Stimulated activated CD4-positive, alpha-beta T cell treated with anti-CD3 and anti-CD28 coated beads, TNF-alpha, amount 100 ng/mL, for 24 hours (primary cell): ENCODE measurements around the gene TAL1.
"Not testable (repeated sequence)": the region's sequence is repeated elsewhere in the genome, so short reads cannot be mapped to it uniquely, and the experiment has no call there.

ENCODE experiments used
- DNase-seq, 3 experiments: peaks; one replicate each; pipeline ENCODE4 v3.0.0-alpha.2; 2020; ENCODE audit warnings: low read depth in 3 of 3

Gene TAL1

GRCh38 chr1:47232187-47232874 lies at the start of gene TAL1:
TSS of gene TAL1 (minus strand) at chr1:47232225. CDS start at chr1:47225888, 6,337 bp downstream.
- DNase-seq: no peak

GRCh38 chr1:47280142-47280541 lies 48.1 kb upstream of the TAL1 start:
- no peak for DNase-seq

DNA sequence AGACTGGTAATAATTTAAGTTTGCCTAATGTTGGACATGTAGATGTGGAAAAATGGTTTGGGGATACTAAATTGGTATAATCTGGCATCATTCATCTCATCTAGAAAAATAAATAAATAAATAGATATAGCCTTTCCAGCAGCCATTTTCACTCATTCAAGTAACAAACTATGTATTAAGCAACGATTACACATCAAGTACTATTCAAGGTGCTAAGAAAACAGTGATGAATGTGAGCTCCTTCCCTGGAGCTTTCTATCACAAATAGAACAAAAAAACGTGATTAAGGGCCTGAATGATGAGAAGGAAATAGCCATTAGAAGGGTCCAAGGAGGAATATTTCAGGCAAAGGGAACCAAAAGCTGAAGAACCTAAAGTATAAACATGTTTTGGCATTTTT lies 44.8 kb upstream of the TAL1 start:
- no peak for DNase-seq

DNA sequence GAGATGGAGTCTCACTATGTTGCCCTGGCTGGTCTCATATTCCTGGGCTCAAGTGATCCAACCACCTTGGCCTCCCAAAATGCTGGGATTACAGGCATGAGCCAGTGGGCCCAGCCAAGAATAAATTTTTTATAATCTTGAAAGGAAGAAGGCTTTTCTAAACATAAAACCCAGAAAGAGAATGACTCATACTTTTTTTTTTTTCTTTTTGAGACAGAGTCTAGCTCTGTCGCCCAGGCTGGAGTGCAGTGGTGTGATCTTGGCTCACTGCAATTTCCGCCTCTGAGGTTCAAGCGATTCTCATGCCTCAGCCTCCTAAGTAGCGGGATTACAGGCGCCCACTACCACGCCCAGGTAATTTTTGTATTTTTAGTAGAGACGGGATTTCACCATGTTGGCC lies 43.8 kb upstream of the TAL1 start:
- DNase-seq: not testable (repeated sequence)

DNA sequence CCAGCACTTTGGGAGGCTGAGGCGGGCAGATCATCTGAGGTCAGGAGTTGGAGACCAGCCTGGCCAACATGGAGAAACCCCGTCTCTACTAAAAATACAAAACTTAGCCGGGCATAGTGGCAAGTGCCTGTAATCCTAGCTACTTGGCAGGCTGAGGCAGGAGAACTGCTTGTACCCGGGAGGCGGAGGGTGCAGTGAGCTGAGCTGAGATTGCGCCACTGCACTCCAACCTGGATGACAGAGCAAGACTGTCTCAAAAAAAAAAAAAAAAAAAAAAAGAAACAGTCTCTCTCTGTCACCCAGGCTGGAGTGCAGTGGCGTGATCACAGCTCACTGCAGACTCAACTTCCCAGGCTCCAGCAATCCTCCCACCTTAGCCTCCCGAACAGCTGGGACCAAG lies 33.5 kb upstream of the TAL1 start:
- DNase-seq: not testable (repeated sequence)

GRCh38 chr1:47262787-47263413 lies 30.9 kb upstream of the TAL1 start:
- peak in 1 of 3 experiments; percentile 13 for DNase-seq

- DNase-seq: no peak
These were observed 25.2 kb upstream of the TAL1 start for GRCh38 chr1:47257224-47257623.

DNA sequence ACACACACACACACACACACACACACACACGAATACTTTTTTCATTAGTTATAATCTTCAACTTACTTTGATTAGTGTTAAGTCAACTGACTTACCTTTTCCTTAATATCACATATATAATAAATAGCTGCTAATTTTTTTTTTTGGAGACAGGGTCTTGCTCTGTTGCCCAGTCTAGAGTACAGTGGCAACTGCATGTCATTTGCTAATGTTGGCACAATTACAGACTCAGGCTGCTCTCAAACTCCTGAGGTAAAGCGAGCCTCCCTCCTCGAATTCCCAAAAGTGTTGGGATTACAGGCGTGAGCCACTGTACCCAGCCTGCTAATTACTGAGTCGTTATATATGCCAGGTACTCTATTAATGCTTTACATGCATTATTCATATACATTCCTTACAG lies 20.8 kb upstream of the TAL1 start:
- no peak for DNase-seq

DNA sequence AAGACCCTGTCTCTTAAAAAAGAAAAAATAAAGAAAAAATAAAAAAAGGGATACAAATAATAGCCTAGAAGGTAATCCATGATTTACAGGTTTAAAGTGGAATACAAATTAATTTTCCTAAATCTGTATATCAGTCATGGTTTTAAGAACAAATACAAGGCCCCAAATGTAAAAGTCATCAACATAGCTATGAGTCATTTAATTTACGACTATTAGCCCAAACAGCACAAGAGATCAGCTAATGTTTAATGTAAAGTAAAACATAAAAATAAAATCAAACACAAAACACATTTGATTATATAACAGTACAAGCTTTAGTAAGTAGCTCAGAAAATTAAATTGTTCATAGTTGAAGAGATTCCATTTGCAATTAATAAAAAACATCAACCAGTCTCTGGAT lies 20.3 kb upstream of the TAL1 start:
- DNase-seq: no peak

GRCh38 chr1:47249755-47250154 lies 17.7 kb upstream of the TAL1 start:
- no peak for DNase-seq

GRCh38 chr1:47244339-47244862 lies 12.4 kb upstream of the TAL1 start:
- no peak for DNase-seq

- no peak for DNase-seq
These were observed 11.9 kb upstream of the TAL1 start for GRCh38 chr1:47243910-47244309.

- no peak for DNase-seq
These were observed 9.4 kb upstream of the TAL1 start for GRCh38 chr1:47241114-47242113.

GRCh38 chr1:47238935-47239592 lies 7.0 kb upstream of the TAL1 start:
- DNase-seq: no peak

DNA sequence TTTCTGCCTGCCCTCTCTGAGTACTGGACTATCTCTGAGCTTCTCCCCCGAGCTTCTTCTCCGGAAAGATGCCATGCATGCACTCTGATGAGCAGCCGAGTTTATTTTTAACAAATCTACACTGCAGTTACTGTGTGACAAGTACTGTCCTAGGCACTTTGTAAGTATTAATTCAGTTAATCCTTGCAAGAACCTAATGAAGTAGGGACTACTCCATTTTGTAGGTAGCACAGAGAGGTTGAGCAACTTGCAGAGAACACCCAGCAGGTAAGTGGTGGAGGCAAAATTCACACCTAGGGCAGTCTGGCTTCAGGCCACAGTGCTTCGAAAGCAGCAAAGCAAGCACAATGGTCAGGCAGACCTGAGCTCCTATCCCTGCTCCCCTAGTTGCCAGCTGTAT lies 3.8 kb upstream of the TAL1 start:
- no peak for DNase-seq

GRCh38 chr1:47235241-47235681 lies 3.2 kb upstream of the TAL1 start:
- no peak for DNase-seq

GRCh38 chr1:47233186-47233585 lies 1.2 kb upstream of the TAL1 start:
- no peak for DNase-seq

DNA sequence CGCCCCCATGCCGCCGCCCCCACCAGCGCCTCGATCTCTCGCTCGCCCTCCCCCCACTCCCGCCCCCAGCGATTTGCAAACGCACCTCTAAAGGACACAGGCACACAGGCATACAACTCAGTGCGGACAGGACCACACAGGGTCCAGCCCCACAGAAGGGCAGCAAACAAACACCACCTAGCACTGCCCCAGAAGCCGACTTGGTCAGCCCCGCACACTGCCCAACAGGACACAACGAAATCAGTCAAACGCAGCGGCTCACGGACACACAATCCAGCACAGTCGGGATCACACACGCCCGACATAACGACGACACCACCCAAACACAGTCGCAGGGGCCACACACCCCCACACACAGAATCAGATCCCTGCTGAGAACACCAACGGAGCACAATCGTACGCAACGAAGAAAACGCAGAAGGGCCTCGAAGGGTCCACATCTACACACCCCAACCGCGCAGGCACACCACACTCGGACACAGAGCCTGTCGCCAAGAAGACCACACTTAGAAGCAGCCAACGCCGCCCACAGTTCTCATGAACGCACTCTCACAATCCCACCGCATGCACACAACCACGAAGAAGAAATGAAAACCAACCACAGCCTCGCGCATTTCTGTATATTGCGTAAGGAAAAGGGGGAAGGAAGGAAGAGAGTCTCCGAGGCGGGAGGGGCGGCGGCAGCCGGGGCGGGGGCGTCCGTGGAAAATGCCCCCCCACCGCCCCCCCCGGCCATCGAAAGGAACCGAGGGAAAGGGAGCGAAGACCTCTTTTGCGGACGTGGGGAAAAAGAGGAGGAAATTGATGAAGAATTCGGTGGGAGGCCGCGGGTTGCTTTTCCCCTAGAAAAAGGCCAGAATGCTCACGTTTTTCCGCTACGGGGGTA lies 481 bp downstream of the TAL1 start:
- no peak for DNase-seq

DNA sequence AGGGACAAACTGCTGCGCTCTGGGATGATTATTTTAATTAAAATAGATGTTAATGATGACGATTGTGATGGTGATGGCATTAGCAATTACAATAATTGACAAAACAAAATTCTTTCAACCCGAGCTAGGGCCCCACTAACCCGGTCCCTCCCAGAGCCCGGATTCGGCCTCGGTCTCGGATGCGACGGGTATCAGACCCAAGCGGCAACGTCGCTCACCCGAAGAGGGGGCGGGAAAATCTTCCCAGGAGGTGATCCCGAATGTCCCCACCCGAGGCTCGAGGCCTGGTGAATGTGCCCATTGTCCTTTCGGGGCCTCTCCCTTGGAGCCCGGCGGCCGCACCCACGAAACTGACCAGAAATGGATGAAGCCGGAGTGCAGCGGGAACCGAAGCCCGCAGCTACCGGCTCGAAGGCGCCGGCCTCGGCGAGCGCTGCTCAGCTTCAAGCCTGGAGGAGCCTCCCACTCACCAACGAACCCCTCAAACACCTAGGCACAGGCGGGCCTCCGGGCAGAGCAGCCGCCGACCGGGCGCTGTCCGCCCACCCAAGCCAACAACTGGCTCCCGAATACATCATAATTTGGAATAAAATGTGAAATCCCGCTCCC lies 1.2 kb downstream of the TAL1 start:
- no peak for DNase-seq
